GM18517 (cell line): ENCODE results near the gene RTF1.
A peak's percentile ranks its signal among the peaks of the same experiment; 100 is the strongest.
"Not testable (repeated sequence)": the region's sequence is repeated elsewhere in the genome, so short reads cannot be mapped to it uniquely, and the experiment has no call there.

Experiments
- ATAC-seq: cut with Tn5 transposase; IDR thresholded peaks from one replicate; pipeline ENCODE4 v1.9.1; 2021; ENCODE audit warnings: mild to moderate bottlenecking, moderate library complexity; ENCODE audit not compliant: unreplicated experiment

RTF1 gene

DNA sequence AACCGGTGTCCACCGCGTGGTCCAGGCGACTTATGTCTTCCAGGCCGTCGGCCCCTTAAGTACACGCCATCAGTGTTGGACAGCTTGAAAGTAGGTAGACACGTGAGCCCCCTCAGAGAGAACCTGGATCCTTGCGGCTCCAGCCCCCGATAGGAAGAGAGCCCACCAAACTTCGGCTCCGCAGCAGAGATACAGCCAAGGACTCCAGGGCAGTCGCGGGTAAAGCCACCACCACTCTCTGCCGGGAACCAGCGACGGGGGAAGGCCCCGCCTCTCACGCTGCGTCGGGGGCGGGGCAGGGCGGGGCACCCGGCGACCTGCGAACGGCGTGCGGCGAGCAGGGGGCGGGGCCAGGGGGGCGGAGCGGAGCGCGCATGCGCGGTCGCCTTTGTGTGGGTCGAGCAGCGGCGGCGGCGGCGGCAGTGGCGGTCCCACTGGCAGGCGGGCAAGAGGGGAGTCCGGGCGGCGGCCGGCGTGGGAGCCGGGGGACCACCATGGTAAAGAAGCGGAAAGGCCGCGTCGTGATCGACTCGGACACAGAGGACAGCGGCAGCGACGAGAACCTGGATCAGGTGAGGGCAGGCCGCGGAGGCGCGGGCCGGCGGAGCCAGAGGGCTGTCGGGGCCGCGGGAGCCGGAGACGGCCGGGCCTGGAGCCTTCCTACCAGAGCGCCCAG lies at the start of gene RTF1:
RTF1 (plus strand) TSS at position 354 of the 676 bp plus-strand sequence; CDS start at position 375, 21 bp downstream.
- ATAC-seq = peak; percentile 73

DNA sequence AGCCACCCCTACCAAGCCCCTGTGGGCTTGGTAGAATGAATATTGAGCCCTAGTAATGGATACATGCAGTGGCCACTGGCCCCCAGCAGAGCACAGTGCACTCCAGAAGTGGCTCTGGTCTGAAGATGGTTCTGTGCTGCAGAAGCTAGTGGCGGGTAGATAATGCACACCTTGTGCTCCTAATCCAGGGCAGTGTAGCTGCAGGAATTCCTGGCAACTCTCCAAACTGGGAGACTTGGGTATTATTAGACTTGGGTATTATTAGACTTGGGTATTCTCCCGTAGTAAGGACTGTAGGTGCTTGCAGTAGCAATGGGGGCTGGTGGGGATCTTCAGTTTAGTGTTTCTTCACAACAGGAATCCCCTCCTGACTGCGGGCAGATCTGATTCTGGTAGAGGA lies 49.5 kb upstream of the RTF1 start:
- ATAC-seq = no peak

DNA sequence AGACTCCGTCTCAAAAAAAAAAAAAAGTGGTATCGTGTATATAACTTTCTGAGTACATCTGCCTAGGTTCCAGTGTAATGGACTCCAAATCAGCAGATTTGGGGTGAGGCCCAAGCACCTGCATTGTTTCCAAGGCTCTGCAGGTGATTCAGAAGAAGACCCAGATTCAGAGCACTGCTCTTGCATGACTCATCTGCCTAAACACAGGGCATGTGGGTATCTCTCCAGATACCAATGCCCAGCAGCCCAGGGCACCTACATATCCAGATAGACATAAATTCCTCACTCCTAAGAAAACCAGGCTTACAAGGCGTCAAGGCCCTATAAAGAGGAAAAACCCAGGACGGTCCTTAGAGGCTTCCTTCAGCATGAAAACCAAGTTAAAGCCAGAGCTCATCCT lies 38.9 kb upstream of the RTF1 start:
- no peak for ATAC-seq

DNA sequence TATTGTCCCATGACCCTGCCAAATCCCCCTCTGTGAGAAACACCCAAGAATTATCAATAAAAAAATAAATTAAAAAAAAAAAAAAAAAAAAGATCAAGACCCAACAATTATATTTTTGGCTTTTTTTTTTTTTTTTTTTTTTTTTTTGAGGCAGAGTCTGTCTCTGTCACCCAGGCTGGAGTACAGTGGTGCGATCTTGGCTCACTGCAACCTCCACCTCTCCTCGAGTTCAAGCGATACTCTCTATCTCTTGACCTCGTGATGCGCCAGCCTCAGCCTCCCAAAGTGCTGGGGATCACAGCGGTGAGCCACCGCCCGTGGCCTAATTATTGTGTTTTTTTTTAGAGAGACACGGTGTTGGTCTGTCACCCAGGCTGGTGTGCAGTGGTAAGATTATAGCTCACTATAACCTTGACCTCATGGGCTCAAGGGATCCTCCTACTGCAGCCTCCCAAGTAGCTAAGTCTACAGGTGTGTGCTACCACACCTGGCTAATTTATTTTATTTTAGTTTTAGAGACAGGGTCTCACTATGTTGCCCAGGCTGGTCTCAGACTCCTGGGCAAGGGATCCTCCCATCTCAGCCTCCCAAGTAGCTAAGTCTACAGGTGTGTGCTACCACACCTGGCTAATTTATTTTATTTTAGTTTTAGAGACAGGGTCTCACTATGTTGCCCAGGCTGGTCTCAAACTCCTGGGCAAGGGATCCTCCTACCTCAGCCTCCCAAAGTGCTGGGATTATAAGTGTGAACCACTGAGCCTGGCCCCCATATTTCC lies 32.7 kb upstream of the RTF1 start:
- not testable (repeated sequence) for ATAC-seq

DNA sequence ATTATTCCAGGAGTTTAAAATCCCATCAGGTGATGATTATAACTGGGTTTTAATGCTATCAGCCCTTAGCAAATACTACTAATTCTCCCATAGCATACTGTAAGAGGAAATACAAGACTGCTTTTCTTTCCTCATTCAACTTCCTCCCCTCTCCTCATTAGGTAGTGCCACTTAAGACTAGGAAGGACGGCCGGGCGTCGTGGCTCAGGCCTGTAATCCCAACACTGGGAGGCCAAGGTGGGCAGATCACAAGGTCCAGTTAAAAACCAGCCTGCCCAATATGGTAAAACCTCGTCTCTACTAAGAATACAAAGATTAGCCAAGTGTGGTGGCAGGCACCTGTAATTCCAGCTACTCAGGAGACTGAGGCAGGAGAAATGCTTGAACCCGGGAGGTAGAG lies 29.2 kb upstream of the RTF1 start:
- no peak for ATAC-seq

DNA sequence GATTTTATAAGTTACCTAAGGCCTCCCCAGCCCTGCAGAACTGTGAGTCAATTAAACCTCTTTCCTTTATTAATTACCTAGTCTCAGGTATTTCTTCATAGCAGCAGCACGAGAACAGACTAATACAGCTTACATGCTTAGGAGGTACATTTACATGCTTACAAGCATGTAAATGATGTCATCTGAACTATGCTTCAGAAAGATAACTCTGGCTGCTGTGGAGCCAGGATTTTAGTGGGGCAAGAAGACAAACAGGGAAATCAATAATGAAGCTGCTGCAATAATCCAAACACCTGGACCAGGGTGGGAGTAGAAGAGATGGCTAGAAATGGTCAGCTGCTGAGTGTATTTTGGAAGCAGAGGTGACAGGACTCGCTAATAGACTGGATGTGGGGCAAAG lies 24.2 kb upstream of the RTF1 start:
- ATAC-seq = no peak

DNA sequence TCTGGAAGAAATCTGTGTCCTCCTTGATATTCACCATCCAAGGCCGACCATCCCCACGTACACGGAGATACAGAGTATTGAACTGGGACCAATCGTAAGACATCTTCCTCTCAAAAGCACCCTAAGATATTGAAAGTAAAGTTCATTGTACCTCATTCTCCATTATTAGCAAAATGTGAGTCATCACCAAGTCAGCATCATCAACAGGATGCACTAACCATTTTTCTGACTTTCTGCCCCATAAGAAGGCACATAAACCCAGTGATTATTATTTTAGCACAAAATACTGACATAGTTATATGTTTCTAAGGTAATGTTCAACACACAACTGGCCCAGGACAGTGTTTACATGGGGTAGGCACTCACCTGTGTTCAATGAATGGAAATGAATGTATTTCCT lies 22.0 kb upstream of the RTF1 start:
- no peak for ATAC-seq

DNA sequence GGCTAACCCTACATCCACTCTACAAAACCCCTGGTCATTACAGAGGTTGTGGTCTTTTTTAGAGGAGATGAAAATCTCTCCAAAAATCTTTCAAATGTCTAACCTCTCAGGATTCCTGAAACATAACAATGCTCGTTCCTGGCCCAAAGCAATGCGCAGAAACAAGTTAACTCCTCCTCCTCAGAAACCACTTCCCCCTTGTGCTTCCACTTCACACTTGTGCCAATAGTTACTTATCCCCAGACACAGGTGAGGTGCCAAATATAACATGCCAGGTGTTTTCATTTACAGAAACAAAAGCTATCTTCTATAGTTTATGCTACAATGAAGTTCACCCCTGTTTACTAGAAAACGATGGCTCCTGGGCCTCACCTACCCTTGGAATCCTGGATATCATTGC lies 20.8 kb upstream of the RTF1 start:
- ATAC-seq = no peak

DNA sequence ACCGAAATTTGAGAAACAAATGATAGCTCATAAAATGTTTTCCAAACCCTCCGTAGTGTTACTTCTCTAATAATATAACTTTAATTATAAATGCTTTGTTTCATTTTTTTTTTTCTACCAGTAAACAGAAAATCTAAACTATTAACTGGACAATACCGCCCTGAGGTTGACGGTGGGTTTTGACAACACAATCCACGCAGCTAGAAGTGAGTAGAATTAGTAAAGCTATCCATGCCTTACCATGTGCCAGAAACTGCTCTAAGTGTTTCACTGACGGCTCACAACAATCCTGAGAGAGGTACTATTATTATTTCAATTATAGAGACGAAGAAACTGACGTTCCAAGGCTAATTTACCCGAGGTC lies 15.0 kb upstream of the RTF1 start:
- no peak for ATAC-seq

DNA sequence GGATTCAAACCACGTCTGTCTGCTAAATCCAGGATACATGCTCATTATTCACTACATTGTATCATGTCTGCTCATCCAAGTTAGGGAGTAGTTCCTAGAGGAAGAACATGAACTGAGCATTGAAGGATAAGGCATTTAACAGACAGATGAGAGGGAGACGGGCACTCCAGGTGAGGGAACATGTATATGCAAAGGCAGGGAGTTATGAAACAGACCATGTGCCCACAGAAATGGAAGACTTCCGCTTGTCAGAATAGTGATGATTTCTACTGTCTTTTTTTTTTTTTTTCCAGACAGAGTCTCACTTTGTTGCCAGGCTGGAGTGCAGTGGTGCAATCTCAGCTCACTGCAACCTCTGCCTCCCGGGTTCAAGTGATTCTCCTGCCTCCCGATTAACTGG lies 9.6 kb upstream of the RTF1 start:
- no peak for ATAC-seq

DNA sequence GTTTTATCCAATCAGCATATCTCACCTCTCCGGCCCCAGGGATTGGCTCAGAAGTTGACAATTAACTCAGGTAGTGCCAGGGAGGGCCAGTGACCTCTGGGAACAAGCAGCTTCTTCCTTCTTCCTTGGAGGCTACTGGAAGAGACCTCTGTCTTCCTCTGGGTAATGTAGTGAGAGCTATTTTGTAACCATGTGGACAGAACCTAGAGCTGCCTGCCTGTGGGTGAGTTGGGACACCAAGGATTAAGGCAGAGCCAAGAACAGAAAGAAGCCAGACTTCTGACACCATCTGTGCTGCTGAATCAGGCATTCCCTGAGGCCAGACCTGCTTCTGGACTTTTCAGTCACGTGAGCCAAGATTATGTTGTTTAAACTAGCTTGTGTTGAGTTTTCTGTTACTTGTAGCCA lies 8.7 kb upstream of the RTF1 start:
- no peak for ATAC-seq

DNA sequence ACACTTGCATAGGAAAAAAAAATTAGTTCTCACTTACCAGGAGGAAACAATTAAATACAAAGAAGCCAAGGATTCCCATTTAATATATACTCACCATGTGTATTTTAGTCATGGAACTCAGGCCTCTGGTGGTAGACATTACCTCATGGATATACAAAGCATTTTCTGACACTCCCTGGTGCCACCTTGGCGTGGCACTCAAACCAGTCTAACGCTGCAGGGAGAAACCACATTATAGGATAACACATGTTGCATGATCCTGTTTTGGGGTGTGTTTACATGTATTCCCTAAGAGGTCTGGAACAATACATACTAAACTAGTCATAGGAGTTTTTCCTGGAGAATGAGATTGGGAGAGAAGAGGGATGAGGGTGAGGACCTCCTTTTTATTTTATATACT lies 5.9 kb upstream of the RTF1 start:
- ATAC-seq = no peak

DNA sequence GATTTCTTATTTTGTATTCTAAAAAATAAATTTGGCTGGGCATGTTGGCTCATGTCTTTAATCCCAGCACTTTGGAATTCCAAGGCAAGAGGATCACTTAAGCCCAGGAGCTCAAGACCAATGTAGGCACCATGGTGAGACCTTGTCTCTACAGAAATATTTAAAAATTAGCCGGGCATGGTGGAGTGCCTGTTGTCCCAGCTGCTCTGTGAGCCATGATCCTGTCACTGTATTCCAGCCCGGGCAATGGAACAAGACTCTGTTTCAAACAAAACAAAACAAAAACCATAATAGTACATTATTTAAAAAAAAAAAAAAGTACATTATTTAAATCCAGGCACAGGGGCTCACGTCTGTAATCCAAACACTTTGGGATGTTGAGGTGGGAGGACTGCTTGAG lies 5.5 kb upstream of the RTF1 start:
- ATAC-seq = no peak

DNA sequence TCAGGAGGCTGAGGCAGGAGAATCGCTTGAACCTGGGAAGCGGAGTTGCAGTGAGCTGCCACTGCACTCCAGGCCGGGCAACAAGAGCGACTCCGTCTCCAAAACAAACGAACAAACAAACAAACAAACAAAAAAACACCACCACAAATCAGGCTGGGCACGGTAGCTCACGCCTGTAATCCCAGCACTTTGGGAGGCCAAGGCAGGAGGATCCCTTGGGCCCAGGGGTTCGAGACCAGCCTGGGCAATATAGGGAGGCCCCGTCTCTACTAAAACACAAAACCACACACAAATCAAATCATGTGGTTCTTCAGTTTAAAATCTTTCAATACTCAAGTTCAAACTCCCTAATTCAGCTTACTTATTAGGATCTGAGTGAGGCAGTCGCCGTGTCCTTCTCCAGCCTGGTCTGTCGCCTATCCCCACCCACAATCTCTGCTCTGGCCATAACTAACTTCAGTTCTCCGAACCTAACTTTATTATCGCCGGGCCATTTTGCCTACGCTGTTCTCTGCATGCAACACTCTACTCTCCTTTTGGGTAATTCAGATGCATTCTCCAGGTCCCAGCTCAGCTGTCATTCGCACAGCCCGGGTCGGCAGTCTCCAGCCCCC lies 660 bp upstream of the RTF1 start:
- ATAC-seq = peak; percentile 23

DNA sequence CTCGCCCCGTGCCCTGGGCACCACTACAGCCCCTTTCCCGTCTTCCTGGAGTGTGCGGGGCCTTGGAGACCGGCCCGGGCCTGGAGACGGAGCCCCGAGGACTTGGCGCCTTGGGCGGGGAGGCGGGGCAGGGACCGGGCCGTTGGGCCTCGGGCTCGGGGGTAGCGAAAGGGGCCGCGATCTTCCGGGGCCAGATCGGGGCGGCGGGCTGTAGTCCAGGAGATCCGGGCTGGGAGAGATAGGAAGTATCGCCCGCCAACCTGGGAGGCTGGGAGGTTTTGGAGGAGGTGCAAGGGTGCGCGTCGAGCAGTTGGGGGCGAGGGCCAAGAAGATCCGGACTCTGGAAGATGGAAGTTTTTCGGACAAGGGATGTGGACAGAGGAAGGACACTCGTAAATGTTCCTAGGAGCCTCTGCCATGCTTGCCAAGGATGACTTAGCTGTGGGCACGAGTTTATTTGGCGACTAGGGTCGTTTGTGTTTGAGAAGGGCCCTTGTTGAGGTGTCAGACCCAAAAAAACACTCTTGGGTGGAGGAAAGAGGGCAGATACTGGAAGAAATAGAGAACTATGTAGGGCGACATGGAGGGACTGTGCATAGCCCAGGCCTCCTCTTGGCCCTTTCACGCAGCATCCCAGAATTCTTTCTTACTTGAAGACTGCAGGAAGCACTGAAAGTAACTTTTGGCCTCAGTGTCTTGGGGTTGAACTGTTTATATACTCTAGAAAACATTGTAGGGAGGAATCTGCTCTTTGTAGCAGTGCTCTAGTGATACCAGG lies 712 bp downstream of the RTF1 start:
- peak; percentile 32 for ATAC-seq

DNA sequence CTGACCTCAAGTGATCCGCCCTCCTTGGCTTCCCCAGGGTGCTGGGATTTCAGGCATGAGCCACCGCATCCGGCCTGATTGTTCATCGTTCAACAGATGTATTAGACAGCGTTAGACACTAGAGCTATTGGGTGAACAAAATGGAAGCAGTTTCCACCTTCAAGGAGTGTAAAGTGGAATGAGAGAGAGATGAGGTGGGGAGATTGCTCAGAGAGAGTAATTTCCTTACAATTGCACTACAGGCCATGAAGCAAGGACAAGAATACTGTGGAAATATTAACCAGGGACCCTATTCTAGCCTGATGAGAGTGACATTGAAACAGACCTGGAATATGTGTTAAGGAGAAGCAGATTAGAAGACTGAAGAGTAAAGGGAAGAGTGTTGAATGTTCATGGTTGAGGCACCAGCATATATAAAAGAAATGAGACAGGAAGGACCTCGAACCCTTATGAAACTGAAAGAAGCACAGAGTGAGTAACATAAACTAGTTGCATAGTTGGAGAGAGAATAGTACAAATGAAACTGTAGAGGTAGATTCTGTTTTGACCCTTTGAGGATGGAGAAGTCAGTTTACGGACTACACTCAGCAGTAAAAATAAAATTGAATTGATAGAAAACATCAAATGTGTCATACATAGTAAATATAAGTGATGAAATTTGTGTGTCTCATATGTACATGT lies 7.2 kb downstream of the RTF1 start:
- peak; percentile 88 for ATAC-seq

DNA sequence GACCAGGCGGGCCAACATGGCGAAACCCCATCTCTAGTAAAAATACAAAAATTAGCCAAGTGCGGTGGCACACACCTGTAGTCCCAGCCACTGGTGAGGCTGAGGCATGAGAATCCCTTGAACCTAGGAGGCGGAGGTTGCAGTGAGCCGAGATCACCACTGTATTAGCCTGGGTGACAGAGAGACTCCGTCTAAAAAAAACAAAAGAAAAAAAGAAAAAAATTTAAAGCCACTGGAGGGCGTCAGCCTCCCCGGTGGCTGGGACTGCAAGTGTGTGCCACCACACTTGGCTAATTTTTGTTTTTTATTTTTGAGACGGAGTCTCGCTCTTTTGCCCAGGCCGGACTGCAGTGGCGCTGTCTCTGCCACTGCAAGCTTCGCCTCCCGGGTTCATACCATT lies 7.9 kb downstream of the RTF1 start:
- no peak for ATAC-seq

DNA sequence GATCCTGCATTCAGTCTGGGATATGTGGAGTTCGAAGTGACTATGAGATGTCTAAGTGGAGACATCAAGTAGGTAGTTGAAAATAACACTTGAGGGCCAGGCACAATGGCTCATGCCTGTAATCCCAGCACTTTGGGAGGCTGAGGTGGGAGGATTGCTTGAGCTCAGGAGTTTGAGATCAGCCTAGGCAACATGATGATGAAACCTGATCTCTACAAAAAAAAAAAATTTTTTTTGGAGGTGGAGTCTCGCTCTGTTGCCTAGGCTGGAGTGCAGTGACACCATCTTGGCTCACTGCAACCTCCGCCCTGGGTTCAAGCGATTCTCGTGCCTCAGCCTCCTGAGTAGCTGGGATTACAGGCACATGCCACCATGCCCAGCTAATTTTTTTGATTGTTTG lies 9.0 kb downstream of the RTF1 start:
- ATAC-seq = not testable (repeated sequence)

DNA sequence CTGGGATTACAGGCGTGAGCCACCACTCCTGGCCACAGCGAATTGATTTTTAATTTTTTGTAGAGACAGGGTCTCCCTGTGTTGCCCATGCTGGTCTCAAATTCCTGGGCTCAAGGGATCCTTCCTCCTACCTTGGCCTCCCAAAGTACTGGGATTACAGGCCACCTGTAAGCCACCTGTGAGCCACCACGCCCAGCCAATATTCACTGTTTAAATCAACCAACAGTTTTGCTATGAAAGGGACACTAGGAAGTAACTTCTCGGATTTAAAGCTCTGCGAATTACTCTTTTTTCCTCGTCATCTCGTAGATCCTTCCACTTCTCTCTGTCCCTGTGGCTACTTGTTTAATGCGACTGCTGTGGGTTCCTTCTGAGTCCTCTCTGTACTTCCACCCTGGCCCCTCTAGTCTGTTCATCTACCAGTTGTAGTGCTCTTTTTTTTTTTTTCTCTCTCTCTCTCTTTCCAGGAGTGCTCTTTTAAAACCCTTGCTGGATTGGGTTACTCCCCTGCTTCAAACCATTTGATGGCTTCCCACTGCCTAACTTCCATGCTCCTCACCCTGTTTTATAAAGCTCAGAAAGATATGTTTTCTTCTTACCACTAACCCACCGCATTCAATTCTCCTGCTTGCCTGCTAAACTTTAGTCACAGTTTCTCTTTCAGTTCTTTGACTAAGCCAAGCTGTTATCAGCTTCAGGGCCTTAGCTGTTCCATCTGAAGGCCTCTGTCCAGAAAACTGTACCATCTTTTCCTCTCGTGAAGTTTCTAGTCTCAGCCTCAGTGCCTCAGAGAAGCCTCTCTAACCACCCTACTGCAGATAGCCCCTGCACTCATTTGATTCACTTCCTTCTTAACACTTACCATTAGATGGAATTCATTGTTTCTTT lies 12.4 kb downstream of the RTF1 start:
- no peak for ATAC-seq
